H9 (cell line): ENCODE results near the gene LSM7. TPM values are rescaled to one million over a fixed set of nuclear protein-coding genes. Genes with fewer than 3 reads are reported as not detected.

Source experiments
- DNase-seq: peaks from one replicate; pipeline ENCODE4 v3.0.0-alpha.2; 2017
- H2AFZ ChIP-seq: one replicate; pipeline ENCODE4 v1.6.1; 2013; ENCODE audit warnings: mild to moderate bottlenecking, low read length, control low read depth, moderate library complexity
- H2AK5ac ChIP-seq: 2 replicates; pipeline ENCODE4 v1.6.1; 2013; ENCODE audit warnings: low read length, control low read depth, mixed read lengths; ENCODE audit not compliant: insufficient read length
- H2BK120ac ChIP-seq: one replicate; pipeline ENCODE4 v1.6.1; 2013; ENCODE audit warnings: low read depth, mild to moderate bottlenecking, low read length, control low read depth, inconsistent platforms; ENCODE audit not compliant: poor library complexity, severe bottlenecking
- H2BK12ac ChIP-seq: 2 replicates; pipeline ENCODE4 v1.6.1; 2013; ENCODE audit warnings: low read length, control low read depth, mixed read lengths, low read depth; ENCODE audit not compliant: insufficient read length
- H2BK15ac ChIP-seq: 2 replicates; pipeline ENCODE4 v1.6.1; 2013; ENCODE audit warnings: low read depth, low read length, control low read depth
- H2BK20ac ChIP-seq: one replicate; pipeline ENCODE4 v1.6.1; 2013; ENCODE audit warnings: low read depth, mild to moderate bottlenecking, low read length, control low read depth, inconsistent platforms; ENCODE audit not compliant: poor library complexity, severe bottlenecking
- H2BK5ac ChIP-seq: 2 replicates; pipeline ENCODE4 v1.6.1; 2013; ENCODE audit warnings: low read length, control low read depth, mixed read lengths; ENCODE audit not compliant: insufficient read length
- H3K14ac ChIP-seq: 2 replicates; pipeline ENCODE4 v1.6.1; 2013; ENCODE audit warnings: low read length, control low read depth; ENCODE audit not compliant: insufficient read depth
- H3K18ac ChIP-seq: 2 replicates; pipeline ENCODE4 v1.6.1; 2013; ENCODE audit warnings: low read depth, mild to moderate bottlenecking, mixed read lengths, low read length, control low read depth; ENCODE audit not compliant: insufficient read length
- H3K23ac ChIP-seq: 2 replicates; pipeline ENCODE4 v1.6.1; 2013; ENCODE audit warnings: low read length, control low read depth, mixed read lengths, low read depth; ENCODE audit not compliant: insufficient read length
- H3K23me2 ChIP-seq: 2 replicates; pipeline ENCODE4 v1.6.1; 2013; ENCODE audit warnings: low read depth, mild to moderate bottlenecking, mixed read lengths, low read length, control low read depth; ENCODE audit not compliant: insufficient read length, poor library complexity, severe bottlenecking
- H3K27ac ChIP-seq: 2 replicates; pipeline ENCODE4 v1.5.1; 2013; ENCODE audit warnings: low read length, control low read depth, mixed read lengths, low read depth; ENCODE audit not compliant: insufficient read length
- H3K27me3 ChIP-seq: 2 replicates; pipeline ENCODE4 v1.6.1; 2013; ENCODE audit warnings: low read length, control low read depth, inconsistent platforms; ENCODE audit not compliant: insufficient read depth
- H3K4ac ChIP-seq: 2 replicates; pipeline ENCODE4 v1.6.1; 2013; ENCODE audit warnings: low read depth, mild to moderate bottlenecking, control low read depth, inconsistent platforms, low read length, moderate library complexity
- H3K4me1 ChIP-seq: 2 replicates; pipeline ENCODE4 v1.6.1; 2013; ENCODE audit warnings: low read length, control low read depth, inconsistent platforms; ENCODE audit not compliant: insufficient read depth
- H3K4me2 ChIP-seq: 2 replicates; pipeline ENCODE4 v1.6.1; 2013; ENCODE audit warnings: low read length, control low read depth, mixed read lengths; ENCODE audit not compliant: insufficient read length, insufficient read depth
- H3K56ac ChIP-seq: 2 replicates; pipeline ENCODE4 v1.6.1; 2013; ENCODE audit warnings: low read depth, mild to moderate bottlenecking, mixed read lengths, low read length, control low read depth; ENCODE audit not compliant: insufficient read length
- H3K79me1 ChIP-seq: 2 replicates; pipeline ENCODE4 v1.6.1; 2013; ENCODE audit warnings: low read depth, mild to moderate bottlenecking, moderate library complexity, low read length, control low read depth, inconsistent platforms; ENCODE audit not compliant: insufficient read depth, poor library complexity, severe bottlenecking
- H3K79me2 ChIP-seq: 2 replicates; pipeline ENCODE4 v1.6.1; 2013; ENCODE audit warnings: low read length, control low read depth, inconsistent platforms; ENCODE audit not compliant: insufficient read depth
- H3K9ac ChIP-seq: 2 replicates; pipeline ENCODE4 v1.6.1; 2013; ENCODE audit warnings: low read length, control low read depth, mixed read lengths; ENCODE audit not compliant: insufficient read length; ENCODE audit errors: extremely low read depth
- H3K9me3 ChIP-seq: one replicate; pipeline ENCODE4 v1.6.1; 2013; ENCODE audit warnings: low read depth, low read length, inconsistent platforms; ENCODE audit not compliant: control insufficient read depth
- H3T11ph ChIP-seq: one replicate; pipeline ENCODE4 v1.6.1; 2013; ENCODE audit warnings: mild to moderate bottlenecking, low read length, control low read depth, inconsistent platforms
- H4K20me1 ChIP-seq: one replicate; pipeline ENCODE4 v1.6.1; 2013; ENCODE audit not compliant: control insufficient read depth, insufficient read length, insufficient read depth
- H4K5ac ChIP-seq: 2 replicates; pipeline ENCODE4 v1.6.1; 2013; ENCODE audit warnings: low read depth, mild to moderate bottlenecking, mixed read lengths, low read length, control low read depth; ENCODE audit not compliant: insufficient read length
- H4K8ac ChIP-seq: replicated peaks from 2 replicates; pipeline ENCODE4 v1.6.1; 2013; ENCODE audit warnings: low read length, control low read depth, mixed read lengths, low read depth; ENCODE audit not compliant: insufficient read length
- H4K91ac ChIP-seq: 2 replicates; pipeline ENCODE4 v1.6.1; 2013; ENCODE audit warnings: low read depth, mild to moderate bottlenecking, moderate library complexity, mixed read lengths, low read length, control low read depth; ENCODE audit not compliant: insufficient read length
- H3K27ac Mint-ChIP-seq, 3 experiments: 2 replicates in 2 of 3; 3 replicates in 1 of 3; pipeline ENCODE4 v1.8.0; 2020 to 2021; ENCODE audit warnings: mixed read lengths in 3 of 3, mild to moderate bottlenecking in 1 of 3, moderate library complexity in 1 of 3
- H3K27me3 Mint-ChIP-seq: 2 replicates; pipeline ENCODE4 v1.8.0; 2021; ENCODE audit warnings: low read depth, mild to moderate bottlenecking, moderate library complexity, mixed read lengths
- H3K36me3 Mint-ChIP-seq, 3 experiments: 2 replicates in 2 of 3; 3 replicates in 1 of 3; pipeline ENCODE4 v1.8.0; 2020 to 2021; ENCODE audit warnings: low read depth in 3 of 3, mixed read lengths in 3 of 3; ENCODE audit not compliant: insufficient read depth in 1 of 3
- H3K4me1 Mint-ChIP-seq, 2 experiments: 2 replicates each; pipeline ENCODE4 v1.8.0; 2020; ENCODE audit warnings: mixed read lengths in 2 of 2
- H3K4me3 Mint-ChIP-seq, 2 experiments: 2 replicates in 1 of 2; 3 replicates in 1 of 2; pipeline ENCODE4 v1.8.0; 2020 to 2021; ENCODE audit warnings: mild to moderate bottlenecking in 2 of 2, mixed read lengths in 2 of 2, moderate library complexity in 1 of 2
- H3K9me3 Mint-ChIP-seq, 2 experiments: 2 replicates in 1 of 2; 3 replicates in 1 of 2; pipeline ENCODE4 v1.8.0; 2020; ENCODE audit warnings: mild to moderate bottlenecking in 2 of 2, mixed read lengths in 2 of 2, moderate library complexity in 1 of 2
- CTCF ChIP-seq: fragments of 200-600 bp; sonication (generic); conservative IDR thresholded peaks from 3 replicates; pipeline ENCODE4 v1.8.0; 2021; ENCODE audit warnings: antibody characterized with exemption, mild to moderate bottlenecking
- WGBS: extraction: QIAGEN DNeasy Blood & Tissue Kit; methylation state at CpG from one replicate; pipeline ENCODE4 v1.1.7; 2013; ENCODE audit warnings: missing lambda C conversion rate, low lambda C conversion rate, mixed read lengths; ENCODE audit not compliant: insufficient read length; ENCODE audit errors: extremely low coverage; 5-methylcytosine and 5-hydroxymethylcytosine counted together
- total RNA-seq: library from RNA; stranded (reverse); gene quantifications from 2 replicates; pipeline ENCODE4 v1.2.1, GENCODE V29; 2021

Gene LSM7
- total RNA-seq, 1 experiment from 2014 or later: 187 TPM

GRCh38 chr19:2307518-2308012, 20.8 kb downstream of the LSM7 start:
- no peaks in the 10 kb centered on the region for H3K9me3 ChIP-seq
- Mint-ChIP-seq H3K27ac (no peak overlapping the region), H3K4me1 (peaks cover 5 to 24% of the 10 kb centered on the region in 2 experiments), H3K9me3 (peaks cover 0 to 4% of the 10 kb centered on the region in 2 experiments; a peak in 1 of 5 replicates), H3K27me3 (peaks cover 79% of the 10 kb centered on the region), H3K4me3 (no peak overlapping the region; a peak in 1 of 5 replicates), H3K36me3 (peaks cover 0 to 4% (median 2%) of the 10 kb centered on the region in 3 experiments; a peak in 4 of 7 replicates)
- H3K79me1 ChIP-seq: no peaks in the 10 kb centered on the region
- no peak overlapping the region for H2BK20ac ChIP-seq
- no peaks in the 10 kb centered on the region for H4K20me1 ChIP-seq
- no peak overlapping the region for H3K9ac ChIP-seq
- no peak overlapping the region for H4K8ac ChIP-seq
- H2BK120ac ChIP-seq: no peak overlapping the region
- no peak overlapping the region for H2BK15ac ChIP-seq
- no peak overlapping the region for H3T11ph ChIP-seq
- H4K91ac ChIP-seq: no peak overlapping the region
- TF ChIP-seq CTCF: no peak
- no peak overlapping the region for H3K27ac ChIP-seq
- H3K4me1 ChIP-seq: no peaks in the 10 kb centered on the region
- no peak overlapping the region for H2AFZ ChIP-seq
- H3K4ac ChIP-seq: no peak overlapping the region
- H2BK5ac ChIP-seq: no peak overlapping the region
- H3K14ac ChIP-seq: no peak overlapping the region
- H3K18ac ChIP-seq: no peak overlapping the region
- no peaks in the 10 kb centered on the region; the same call in 1 of the 2 replicates for H3K27me3 ChIP-seq
- no peak for DNase-seq
- H2AK5ac ChIP-seq: no peak overlapping the region
- no peak overlapping the region for H4K5ac ChIP-seq
- no CpG with 5 or more reads among the region's 33 CpGs for WGBS
- no peaks in the 10 kb centered on the region for H3K23me2 ChIP-seq
- H3K79me2 ChIP-seq: no peaks in the 10 kb centered on the region
- no peak overlapping the region for H2BK12ac ChIP-seq
- no peak overlapping the region for H3K56ac ChIP-seq
- no peak overlapping the region for H3K23ac ChIP-seq
- H3K4me2 ChIP-seq: no peak overlapping the region
